HAP-1 (cell line): ENCODE measurements around the gene RAPGEF4.
"Not testable (repeated sequence)": the region's sequence is repeated elsewhere in the genome, so short reads cannot be mapped to it uniquely, and the experiment has no call there.

Experiments
- DNase-seq, 2 experiments: peaks; one replicate each; pipeline ENCODE4 v3.0.0-alpha.2; 2016 to 2020; ENCODE audit warnings: low spot score in 2 of 2
- H3K27me3 ChIP-seq: fragments of 250-450 bp; sonication (Bioruptor Pico); 2 replicates; pipeline ENCODE4 v1.5.1; 2020; ENCODE audit warnings: low read depth, mild to moderate bottlenecking, moderate library complexity
- H3K36me3 ChIP-seq: fragments of 250-450 bp; sonication (Bioruptor Pico); replicated peaks from 2 replicates; pipeline ENCODE4 v1.5.1; 2020; ENCODE audit warnings: mild to moderate bottlenecking
- H3K4me1 ChIP-seq: fragments of 250-450 bp; sonication (Bioruptor Pico); 2 replicates; pipeline ENCODE4 v1.5.1; 2020; ENCODE audit warnings: mild to moderate bottlenecking
- H3K4me3 ChIP-seq: fragments of 250-450 bp; sonication (Bioruptor Pico); 2 replicates; pipeline ENCODE4 v1.5.1; 2020; ENCODE audit warnings: mild to moderate bottlenecking, moderate library complexity
- H3K9me3 ChIP-seq: fragments of 250-450 bp; sonication (Bioruptor Pico); 2 replicates; pipeline ENCODE4 v1.5.1; 2020; ENCODE audit warnings: mild to moderate bottlenecking, moderate library complexity
- in situ Hi-C: fragments of 300-500 bp; cut with MboI; formaldehyde crosslinking; loops from 3 replicates; pipeline ENCODE4 v1.14.3; 2020; ENCODE audit warnings: low sequenced_read_pairs, inconsistent platforms, mixed read lengths

RAPGEF4 gene

GRCh38 chr2:173037245-173038120, 301.8 kb downstream of the RAPGEF4 start:
- Histone ChIP-seq H3K4me1 (peaks cover 18% of the 10 kb centered on the region), H3K9me3 (no peaks in the 10 kb centered on the region), H3K36me3 (no peaks in the 10 kb centered on the region), H3K4me3 (no peak overlapping the region), H3K27me3 (no peaks in the 10 kb centered on the region)
- in situ Hi-C loops: loop anchor here (25.0 kb wide), 1 partner anchor 325 kb away; the partner anchor contains the start of gene CDCA7
- DNase-seq: no peak

GRCh38 chr2:173038257-173038656, 302.6 kb downstream of the RAPGEF4 start:
- H3K4me3 ChIP-seq, H3K36me3 ChIP-seq, H3K9me3 ChIP-seq, H3K27me3 ChIP-seq, DNase-seq: not testable (repeated sequence)
- in situ Hi-C loops: loop anchor here (25.0 kb wide), 1 partner anchor 324 kb away; the partner anchor contains the start of gene CDCA7
- peaks cover 18% of the 10 kb centered on the region for H3K4me1 ChIP-seq

GRCh38 chr2:173040729-173041128, 305.1 kb downstream of the RAPGEF4 start:
- Histone ChIP-seq H3K27me3 (no peaks in the 10 kb centered on the region), H3K4me1 (peaks cover 18% of the 10 kb centered on the region), H3K4me3 (no peak overlapping the region), H3K36me3 (no peaks in the 10 kb centered on the region), H3K9me3 (no peaks in the 10 kb centered on the region)
- in situ Hi-C loops: loop anchor here (25.0 kb wide), 1 partner anchor 322 kb away; the partner anchor contains the start of gene CDCA7
- DNase-seq: peak; percentile 58 to 60

DNA sequence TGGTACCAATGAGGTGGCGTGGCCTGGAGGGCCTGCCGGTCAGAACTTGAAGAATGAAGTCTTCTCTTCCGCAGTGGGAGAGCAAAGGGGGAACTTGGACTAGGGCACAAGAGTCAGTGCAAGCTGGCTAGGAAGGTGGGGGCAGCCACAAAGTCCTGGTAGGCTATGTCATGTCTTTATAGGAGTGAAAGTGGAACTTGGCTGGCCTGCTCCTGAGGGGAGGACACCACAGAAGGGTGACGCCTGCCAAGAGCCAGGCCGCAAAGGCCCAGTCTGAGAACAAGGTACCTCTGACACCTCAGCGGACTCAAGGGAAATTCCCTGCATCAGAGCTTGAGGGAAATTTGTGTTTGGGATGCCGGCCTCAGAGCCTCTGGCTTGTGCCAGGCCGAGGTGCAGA, 307.8 kb downstream of the RAPGEF4 start:
- no peaks in the 10 kb centered on the region for H3K27me3 ChIP-seq
- H3K9me3 ChIP-seq: no peaks in the 10 kb centered on the region
- in situ Hi-C loops: loop anchor here (25.0 kb wide), 1 partner anchor 319 kb away; the partner anchor contains the start of gene CDCA7
- H3K4me1 ChIP-seq: peaks cover 19% of the 10 kb centered on the region
- H3K4me3 ChIP-seq: no peak overlapping the region
- H3K36me3 ChIP-seq: no peaks in the 10 kb centered on the region
- no peak for DNase-seq

GRCh38 chr2:173043897-173044519, 308.4 kb downstream of the RAPGEF4 start:
- Histone ChIP-seq H3K9me3 (no peaks in the 10 kb centered on the region), H3K4me1 (peaks cover 22% of the 10 kb centered on the region), H3K36me3 (no peaks in the 10 kb centered on the region), H3K27me3 (no peaks in the 10 kb centered on the region), H3K4me3 (no peak overlapping the region)
- DNase-seq: no peak
- in situ Hi-C loops: loop anchor here (25.0 kb wide), 1 partner anchor 318 kb away; the partner anchor contains the start of gene CDCA7

DNA sequence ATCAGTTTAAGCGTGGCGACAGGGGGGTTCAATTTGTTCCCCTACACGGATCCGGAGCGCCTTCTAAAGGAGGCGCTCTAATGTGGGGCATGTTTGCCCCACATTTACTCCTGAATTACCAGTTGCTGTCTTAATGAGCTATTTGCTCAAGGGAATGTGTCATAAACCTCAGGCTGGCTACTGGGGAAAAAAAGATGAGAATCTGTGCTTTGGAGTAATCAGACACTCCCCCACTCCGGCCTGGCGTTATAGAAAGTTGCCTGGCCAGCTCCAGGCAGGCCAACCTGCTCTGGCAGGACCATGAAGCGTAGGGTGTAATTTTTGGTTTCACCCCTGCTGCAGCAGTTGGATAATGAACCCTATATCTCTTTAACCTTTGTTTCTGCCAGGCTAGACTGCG, 309.0 kb downstream of the RAPGEF4 start:
- DNase-seq: no peak
- Histone ChIP-seq H3K27me3 (no peaks in the 10 kb centered on the region), H3K36me3 (no peaks in the 10 kb centered on the region), H3K4me3 (no peak overlapping the region), H3K9me3 (no peaks in the 10 kb centered on the region), H3K4me1 (peaks cover 29% of the 10 kb centered on the region)
- in situ Hi-C loops: loop anchor here (25.0 kb wide), 1 partner anchor 318 kb away; the partner anchor contains the start of gene CDCA7

GRCh38 chr2:173045181-173045580, 309.5 kb downstream of the RAPGEF4 start:
- H3K36me3 ChIP-seq: no peaks in the 10 kb centered on the region
- H3K4me3 ChIP-seq: no peak overlapping the region
- in situ Hi-C loops: loop anchor here (25.0 kb wide), 1 partner anchor 317 kb away; the partner anchor contains the start of gene CDCA7
- peaks cover 32% of the 10 kb centered on the region for H3K4me1 ChIP-seq
- no peaks in the 10 kb centered on the region for H3K27me3 ChIP-seq
- no peak for DNase-seq
- H3K9me3 ChIP-seq: no peaks in the 10 kb centered on the region

GRCh38 chr2:173048522-173048896, 312.9 kb downstream of the RAPGEF4 start:
- no peak for DNase-seq
- H3K27me3 ChIP-seq: no peaks in the 10 kb centered on the region
- H3K4me3 ChIP-seq: no peak overlapping the region
- H3K4me1 ChIP-seq: peaks cover 28% of the 10 kb centered on the region
- H3K36me3 ChIP-seq: no peaks in the 10 kb centered on the region
- no peaks in the 10 kb centered on the region for H3K9me3 ChIP-seq
- in situ Hi-C loops: loop anchor here (25.0 kb wide), 1 partner anchor 314 kb away; the partner anchor contains the start of gene CDCA7

DNA sequence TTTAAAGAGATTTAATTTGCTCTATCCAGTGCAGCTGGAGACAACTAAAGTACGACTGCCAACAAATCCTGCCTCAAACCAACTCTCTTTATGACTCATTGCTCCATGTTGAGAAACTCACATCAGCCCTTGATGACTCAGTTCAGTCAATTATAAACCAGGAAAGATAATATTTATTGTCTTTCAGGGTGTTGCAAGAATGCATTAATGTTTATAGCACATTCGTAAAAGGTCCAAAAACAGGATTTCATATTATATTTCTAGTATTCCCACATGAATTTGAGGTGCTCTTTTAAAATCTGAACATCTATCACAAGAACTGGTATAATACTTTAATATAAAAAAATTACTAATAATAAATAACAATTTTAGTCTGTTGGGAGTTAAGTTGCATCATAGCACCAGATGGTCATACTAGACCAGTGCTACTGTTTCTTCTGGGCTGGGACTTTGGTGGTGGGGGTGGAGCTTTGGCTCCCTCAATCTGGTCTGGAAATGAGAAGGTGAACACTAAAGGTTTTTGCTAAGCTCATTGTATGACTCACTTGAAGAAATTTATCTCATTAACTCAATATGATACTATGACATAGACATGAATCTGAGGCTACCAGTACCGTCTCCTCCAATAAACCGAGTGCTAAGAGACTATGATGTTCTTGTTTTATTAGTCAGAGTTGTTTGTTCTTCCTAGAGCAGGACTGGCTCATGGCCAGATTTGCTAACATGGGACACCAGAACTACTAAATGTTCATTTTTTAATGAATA, 313.4 kb downstream of the RAPGEF4 start:
- Histone ChIP-seq H3K4me1 (peaks cover 31% of the 10 kb centered on the region), H3K9me3 (no peaks in the 10 kb centered on the region), H3K4me3 (no peak overlapping the region), H3K27me3 (no peaks in the 10 kb centered on the region), H3K36me3 (no peaks in the 10 kb centered on the region)
- peak; percentile 27 to 41 for DNase-seq
- in situ Hi-C loops: loop anchor here (25.0 kb wide), 1 partner anchor 313 kb away; the partner anchor contains the start of gene CDCA7

GRCh38 chr2:173049831-173050230, 314.2 kb downstream of the RAPGEF4 start:
- peak; percentile 65 to 81 for DNase-seq
- Histone ChIP-seq H3K36me3 (no peaks in the 10 kb centered on the region), H3K9me3 (no peaks in the 10 kb centered on the region), H3K4me1 (peaks cover 38% of the 10 kb centered on the region), H3K27me3 (no peaks in the 10 kb centered on the region), H3K4me3 (no peak overlapping the region)
- in situ Hi-C loops: loop anchor here (25.0 kb wide), 1 partner anchor 312 kb away; the partner anchor contains the start of gene CDCA7

DNA sequence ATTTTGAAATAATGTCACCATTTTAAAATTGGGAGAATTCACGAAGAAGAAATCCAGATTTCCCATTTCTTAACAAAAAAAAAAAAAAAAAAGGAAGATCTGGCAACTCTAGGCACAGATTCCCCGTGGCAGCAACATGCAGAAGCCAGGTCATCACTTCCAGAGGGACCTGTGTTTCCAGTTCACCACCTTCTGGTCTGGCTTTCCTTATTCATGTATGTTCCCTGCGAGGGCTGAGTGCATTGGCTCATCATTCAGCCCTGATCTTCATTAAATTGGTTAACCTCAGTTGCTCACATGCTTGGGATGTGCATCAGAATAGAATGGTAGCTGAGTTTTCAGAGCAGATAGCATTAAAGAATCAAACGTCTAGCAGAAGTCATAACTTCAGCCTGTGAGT, 315.0 kb downstream of the RAPGEF4 start:
- Histone ChIP-seq H3K36me3 (no peaks in the 10 kb centered on the region), H3K9me3 (no peaks in the 10 kb centered on the region), H3K4me1 (peaks cover 39% of the 10 kb centered on the region), H3K27me3 (no peaks in the 10 kb centered on the region), H3K4me3 (no peak overlapping the region)
- no peak for DNase-seq
- in situ Hi-C loops: no loop called here

GRCh38 chr2:173051463-173052215, 316.0 kb downstream of the RAPGEF4 start:
- H3K27me3 ChIP-seq: no peaks in the 10 kb centered on the region
- no peak for DNase-seq
- no peaks in the 10 kb centered on the region for H3K36me3 ChIP-seq
- no peaks in the 10 kb centered on the region for H3K9me3 ChIP-seq
- in situ Hi-C loops: no loop called here
- H3K4me1 ChIP-seq: peaks cover 36% of the 10 kb centered on the region
- H3K4me3 ChIP-seq: no peak overlapping the region
